HG03095 (cell line): ENCODE data around the gene POTEF.
"Not testable (repeated sequence)": the region's sequence is repeated elsewhere in the genome, so short reads cannot be mapped to it uniquely, and the experiment has no call there.

Experiments used
- ATAC-seq: cut with Tn5 transposase; IDR thresholded peaks from one replicate; pipeline ENCODE4 v1.9.1; 2021; ENCODE audit warnings: moderate library complexity; ENCODE audit not compliant: unreplicated experiment

POTEF gene

DNA sequence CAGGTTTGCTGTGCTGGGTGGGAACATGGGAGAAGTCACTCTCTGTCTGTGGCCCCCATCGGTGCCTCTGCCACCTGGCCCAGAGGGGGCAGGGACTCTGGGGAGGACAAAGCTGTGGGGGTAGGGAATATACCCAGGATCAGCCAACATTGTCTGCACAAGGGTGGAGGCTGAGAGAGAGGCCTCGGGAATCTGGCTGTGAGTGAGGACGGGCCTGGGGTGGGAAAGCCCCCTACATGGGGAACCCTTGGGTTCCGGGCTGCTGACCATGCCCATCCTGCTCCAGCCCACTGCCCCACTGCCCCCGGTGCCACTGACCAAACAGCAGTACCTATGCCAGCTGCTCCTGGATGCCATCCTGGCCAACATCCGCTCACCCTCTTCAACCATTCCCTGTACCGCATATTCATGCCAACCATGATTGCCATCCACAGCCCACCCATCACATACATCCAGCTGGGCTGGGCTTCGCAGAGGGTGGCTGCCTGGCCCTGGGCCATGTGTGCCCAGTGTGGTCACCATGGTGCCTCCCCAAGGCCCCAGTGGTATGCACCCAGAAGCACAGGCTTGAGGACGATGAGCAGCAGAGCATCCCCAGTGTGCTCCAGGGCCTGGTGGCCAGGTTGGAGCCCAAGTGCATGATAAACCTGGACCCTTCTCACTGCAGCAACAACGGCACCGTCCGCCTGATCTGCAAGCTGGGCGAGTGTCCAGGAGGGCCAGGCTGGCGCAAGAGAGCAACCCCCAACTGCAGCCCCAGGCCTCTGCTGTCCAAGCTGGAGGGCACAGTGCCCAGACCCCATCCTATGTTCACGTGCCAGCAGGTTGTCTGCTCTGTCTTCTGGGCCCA is 6.9 kb upstream of the POTEF start:
- ATAC-seq: no peak

DNA sequence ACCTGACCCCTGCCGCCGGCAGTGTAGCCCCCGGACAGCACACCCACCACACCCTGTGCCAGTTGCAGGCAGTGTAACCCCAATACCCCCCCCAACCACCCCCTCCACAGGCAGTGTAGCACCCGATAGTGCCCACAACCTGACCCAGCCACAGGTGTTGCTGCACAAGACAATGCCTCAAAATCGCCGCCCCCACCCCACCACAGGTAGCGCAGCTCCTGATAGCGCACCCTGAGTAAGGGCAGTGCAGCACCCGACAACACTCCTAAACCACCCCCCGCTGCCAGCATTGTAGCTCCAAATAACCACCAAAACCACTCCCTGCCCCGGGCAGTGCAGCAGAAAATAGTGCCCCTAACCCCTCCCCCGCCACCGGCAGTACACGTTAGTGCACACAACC is 558 bp downstream of the POTEF start:
- ATAC-seq: not testable (repeated sequence)

DNA sequence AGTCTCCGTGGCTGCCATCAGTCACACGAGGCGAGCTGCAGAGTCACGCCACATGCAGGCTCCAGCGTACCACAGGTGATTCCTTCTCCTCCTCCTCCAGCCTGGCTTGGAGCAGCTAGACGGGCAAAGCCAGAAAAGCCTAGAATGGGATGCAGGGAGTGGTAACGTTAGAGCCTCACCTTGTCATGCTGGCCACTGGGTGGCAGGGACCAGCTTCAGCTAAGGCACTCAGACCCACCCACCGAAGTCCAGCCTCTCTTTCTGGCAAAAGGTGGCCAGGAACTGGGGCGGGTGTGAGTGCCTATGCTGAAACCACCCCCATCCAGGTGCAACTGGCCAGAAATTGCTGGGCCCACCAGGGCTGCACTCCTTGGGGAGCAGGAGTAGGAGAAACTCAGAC is 1.3 kb downstream of the POTEF start:
- ATAC-seq: not testable (repeated sequence)

DNA sequence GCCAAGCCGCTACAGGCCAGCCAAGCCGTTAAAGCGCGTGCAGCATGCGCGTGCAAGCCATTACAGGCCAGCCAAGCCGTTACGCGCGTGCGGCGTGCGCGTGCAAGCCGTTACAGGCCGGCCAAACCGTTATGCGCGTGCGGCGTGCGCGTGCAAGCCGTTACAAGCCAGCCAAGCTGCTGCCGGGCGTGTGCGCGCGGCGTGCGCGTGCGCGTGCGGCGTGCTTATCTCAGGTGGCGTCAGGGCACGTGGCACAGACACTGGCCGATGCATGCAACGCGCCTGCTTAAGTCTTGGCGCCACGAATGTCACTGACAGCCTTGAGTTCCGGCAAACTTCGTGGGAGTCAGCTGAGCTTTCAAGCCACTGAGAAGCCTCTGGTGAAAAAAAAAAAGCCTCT is 8.1 kb downstream of the POTEF start:
- not testable (repeated sequence) for ATAC-seq

DNA sequence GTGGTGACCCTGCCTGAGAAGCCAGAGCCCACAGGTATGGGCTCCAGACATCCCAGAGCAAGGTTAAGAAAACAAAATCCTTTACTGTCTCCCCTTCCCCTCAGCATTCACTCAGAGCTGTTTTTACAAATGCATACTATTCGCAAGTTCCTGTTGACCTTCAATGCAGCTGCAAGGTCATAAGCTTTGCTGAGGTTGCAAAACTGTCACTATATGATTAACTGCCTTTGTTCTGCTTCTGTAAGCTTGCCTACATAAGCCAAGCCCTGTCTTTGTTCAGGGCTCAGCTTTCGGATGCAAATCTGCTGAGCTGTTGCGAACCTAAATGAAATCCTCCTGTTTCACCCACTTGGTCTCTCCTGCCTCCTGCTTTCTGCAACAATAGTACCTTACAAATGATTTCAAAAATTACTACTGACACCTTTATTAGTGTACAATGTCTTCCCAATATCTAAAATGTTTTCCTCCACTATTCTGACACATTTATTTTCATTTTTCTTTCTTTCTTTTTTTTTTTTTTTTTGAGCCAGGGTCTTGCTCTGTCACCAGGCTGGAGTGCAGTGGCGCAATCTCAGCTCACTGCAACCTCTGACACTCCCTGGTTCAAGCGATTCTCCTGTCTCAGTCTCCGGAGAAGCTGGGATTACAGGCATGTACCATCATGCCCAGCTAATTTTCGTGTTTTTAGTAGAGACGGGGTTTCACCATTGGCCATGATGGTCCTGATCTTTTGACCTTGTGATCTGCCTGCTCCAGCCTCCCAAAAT is 26.2 kb downstream of the POTEF start:
- not testable (repeated sequence) for ATAC-seq

DNA sequence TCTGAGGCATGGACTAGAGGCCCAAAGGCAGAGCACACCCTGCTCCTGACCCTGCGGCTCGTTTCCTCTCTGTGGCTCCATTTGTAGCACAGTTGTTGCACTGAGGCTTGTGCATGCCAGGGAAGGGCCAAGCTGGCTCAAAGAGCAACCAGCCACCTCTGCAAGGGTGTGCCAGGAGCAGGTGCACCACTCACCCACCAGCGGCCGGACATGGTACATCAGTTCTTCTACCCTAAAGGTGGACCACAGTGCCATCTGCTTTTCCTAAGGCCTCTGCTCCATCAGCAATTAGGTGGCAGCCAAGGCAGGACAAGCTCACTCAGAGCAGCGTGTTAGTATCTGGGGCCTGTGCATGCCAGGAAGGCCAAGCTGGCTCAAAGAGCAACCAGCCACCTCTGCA is 66.4 kb downstream of the POTEF start:
- ATAC-seq: not testable (repeated sequence)

DNA sequence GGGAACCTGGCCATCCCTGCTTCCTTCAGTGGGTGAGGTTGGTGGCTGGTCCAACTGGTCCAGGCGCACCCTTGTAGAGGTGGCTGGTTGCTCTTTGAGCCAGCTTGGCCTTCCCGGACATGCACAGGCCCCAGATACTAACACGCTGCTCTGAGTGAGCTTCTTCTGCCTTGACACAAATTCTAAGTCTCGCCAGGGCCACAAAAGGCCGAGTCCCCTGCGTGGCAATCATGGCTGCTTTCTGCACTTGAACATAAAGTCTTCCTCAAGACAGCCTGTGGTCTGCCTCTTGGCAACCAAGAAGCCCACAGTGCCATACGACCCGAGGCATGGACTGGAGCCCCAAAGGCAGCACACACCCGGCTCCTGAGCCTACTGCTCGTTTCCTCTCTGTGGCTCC is 69.0 kb downstream of the POTEF start:
- ATAC-seq: not testable (repeated sequence)

DNA sequence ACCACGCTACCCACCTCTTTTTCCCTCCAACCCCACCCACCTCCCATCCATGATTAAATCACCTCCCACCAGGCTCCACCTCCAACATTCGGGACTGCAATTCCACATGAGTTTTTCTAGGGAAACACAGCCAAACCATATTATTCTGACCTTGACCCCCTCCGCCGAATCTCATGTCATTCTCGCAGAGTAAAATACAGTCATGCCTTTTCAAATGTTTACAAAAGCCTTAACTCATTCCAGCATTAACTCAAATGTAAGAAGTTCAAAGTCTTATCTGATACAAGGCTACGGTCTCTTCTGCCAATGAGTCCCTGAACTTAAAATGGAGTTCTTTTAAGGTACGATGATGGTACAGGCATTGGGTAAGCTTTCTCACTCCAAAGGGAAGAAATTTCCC is 72.7 kb downstream of the POTEF start:
- ATAC-seq: not testable (repeated sequence)

DNA sequence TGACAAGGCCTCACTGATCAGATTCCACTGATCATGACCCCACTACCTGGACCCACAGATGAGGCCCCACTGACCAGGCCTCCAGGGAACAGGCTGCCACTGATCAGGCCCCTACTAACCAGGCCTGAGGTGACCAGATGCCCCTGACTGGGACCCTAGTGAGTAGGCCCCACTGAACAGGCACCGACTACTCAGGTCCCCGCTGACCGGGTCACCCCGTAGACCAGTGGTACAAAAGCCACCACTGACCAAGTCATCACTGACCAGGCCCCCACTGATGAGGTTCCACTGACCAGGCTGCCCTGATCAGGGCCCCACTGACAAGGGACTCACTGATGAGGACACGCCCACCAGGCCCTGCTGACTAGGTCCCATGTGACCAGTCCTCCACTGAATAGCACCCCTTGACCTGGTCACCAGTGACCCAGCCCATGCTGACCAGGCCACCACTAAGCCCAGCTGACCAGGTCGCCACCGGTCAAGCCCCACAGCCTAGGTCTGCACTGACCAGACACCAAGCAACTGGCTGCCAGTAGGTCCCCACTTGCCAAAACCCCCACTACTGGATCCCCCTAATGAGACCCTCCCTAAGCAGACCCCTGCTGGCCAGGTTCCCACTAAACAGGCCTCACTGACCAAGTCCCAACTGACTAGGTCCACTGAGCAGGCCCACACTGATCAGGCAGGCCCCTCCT is 75.7 kb downstream of the POTEF start:
- not testable (repeated sequence) for ATAC-seq

DNA sequence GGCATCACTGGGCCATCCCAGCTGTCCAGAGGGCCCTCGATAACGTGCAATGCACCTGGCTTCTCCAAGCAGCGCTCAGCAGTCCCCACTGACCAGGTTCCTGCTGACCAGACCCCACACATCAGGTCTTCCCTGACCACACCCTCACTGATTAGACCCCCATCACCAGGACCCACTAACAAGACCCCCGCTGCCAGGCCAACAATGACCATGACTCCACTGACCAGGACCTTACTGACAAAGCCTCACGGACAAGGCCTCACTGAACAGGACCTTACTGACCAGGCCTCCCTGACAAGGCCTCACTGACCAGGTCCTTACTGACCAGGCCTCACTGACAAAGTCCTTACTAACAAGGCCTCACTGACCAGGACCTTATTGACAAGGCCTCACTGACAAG is 76.6 kb downstream of the POTEF start:
- not testable (repeated sequence) for ATAC-seq

DNA sequence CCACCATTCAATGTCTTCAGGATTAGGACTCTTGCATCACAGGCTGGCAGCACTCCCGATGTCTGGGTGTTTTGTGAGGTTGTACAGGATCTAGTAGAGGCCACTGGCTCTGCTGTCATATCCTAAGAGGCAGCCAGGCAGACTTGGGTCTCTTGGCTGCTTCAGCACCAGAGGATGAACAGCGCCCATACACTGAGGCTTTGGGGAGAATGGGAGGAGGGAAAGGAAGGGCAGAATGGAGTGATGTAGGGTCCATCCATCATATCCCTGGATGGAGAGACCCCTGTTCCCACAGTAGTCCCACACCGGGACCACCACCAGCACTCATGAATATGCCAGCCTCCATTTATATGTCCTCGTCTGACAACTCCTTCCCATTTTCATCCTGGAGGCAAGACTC is 80.6 kb downstream of the POTEF start:
- not testable (repeated sequence) for ATAC-seq

DNA sequence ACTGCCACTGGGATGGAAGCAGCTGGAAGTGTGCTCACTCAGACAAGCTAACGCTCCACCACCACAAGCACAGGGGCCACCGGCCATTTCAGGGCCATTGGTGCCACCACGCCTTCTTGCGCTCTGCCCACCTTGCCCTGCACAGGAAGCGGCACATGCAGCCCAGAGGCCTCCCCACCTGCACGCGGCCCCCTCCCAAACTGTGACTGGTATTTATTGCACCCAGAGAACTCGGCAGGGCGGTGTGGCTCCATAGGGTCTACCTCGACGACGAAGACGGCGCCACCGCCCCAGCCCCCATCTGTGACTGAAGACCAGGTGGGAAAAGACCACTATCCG is 90.8 kb downstream of the POTEF start:
- not testable (repeated sequence) for ATAC-seq

DNA sequence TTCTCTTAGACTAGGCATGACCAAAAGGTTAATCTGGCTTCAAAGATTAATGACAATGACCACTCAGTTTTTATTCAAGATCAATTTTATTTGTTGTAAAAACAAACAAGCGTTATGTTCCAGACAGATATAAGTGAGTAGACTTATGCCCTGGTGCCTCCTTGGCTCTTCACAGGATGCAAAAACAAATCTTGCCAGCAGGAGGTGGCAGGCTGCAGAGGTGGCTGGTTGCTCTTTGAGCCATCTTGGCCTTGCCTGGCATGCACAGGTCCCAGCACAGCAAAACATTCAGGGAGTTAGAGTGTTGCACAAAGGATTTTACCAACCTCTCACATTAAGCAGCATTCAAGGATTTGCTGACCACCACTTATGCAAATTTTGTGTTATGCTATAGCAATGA is 103.1 kb downstream of the POTEF start:
- ATAC-seq: not testable (repeated sequence)
